K562 (cell line): ENCODE data around the gene ANKRD13A. TPM values are rescaled to one million over a fixed set of nuclear protein-coding genes. Genes with fewer than 3 reads are reported as not detected.

Experiments used
- ATAC-seq: fragments of 200-7000 bp; cut with Tn5 transposase; 3 replicates; pipeline ENCODE4 v1.9.1; 2020; ENCODE audit warnings: moderate library complexity
- BruUV-seq: library from RNA; stranded (reverse); fragments of 400-500 nt; replicated peaks from 2 replicates; lab custom pipeline; 2021; lab: Mats Ljungman, UMichigan
- CTCF ChIA-PET: fragments of 300-600 bp; formaldehyde crosslinking; extraction: SDS; loops from one replicate; lab custom pipeline; 2021; ENCODE audit warnings: low intra/inter-chr PET ratio; lab: Yijun Ruan, JAX
- POLR2A ChIA-PET: fragments of 300-600, 350-650 bp; sonication (Branson Sonifier 250); formaldehyde crosslinking; extraction: SDS; loops from one replicate; lab custom pipeline; 2021; ENCODE audit warnings: antibody characterized with exemption, inconsistent platforms; lab: Yijun Ruan, JAX
- DNase-seq, 4 experiments: peaks; one replicate each; pipeline versions ENCODE4 v3.0.0 to v3.0.0-alpha.2; 2011 to 2018; ENCODE audit warnings: low spot score in 3 of 4, mixed read lengths in 3 of 4; ENCODE audit errors: extremely low read depth in 1 of 4
- FAIRE-seq: peaks from 2 replicates; lab custom pipeline; 2011; peaks lifted over from hg19 to GRCh38; lab: Jason Lieb, UNC
- H2AFZ ChIP-seq: 2 replicates; pipeline ENCODE4 v1.6.0; 2011; ENCODE audit warnings: low read depth, low read length, control low read depth, inconsistent platforms
- H3K27ac ChIP-seq: fragments of 200-600 bp; 3 replicates; pipeline ENCODE4 v1.8.0; 2011; ENCODE audit warnings: low read depth, mild to moderate bottlenecking, control low read depth, inconsistent platforms, low read length, moderate library complexity, mixed read lengths; ENCODE audit errors: extremely low read depth
- H3K27me3 ChIP-seq, 2 experiments: fragments of 300-600 bp in 1 of 2; 2 replicates in 1 of 2; 3 replicates in 1 of 2; pipeline versions ENCODE4 v1.6.0 to v1.8.0; 2011; ENCODE audit warnings: inconsistent platforms in 2 of 2, low read length in 2 of 2, mild to moderate bottlenecking in 1 of 2, mixed read lengths in 1 of 2, moderate library complexity in 1 of 2; ENCODE audit not compliant: control insufficient read depth in 2 of 2, insufficient read depth in 2 of 2
- H3K36me3 ChIP-seq: fragments of 300-600 bp; 3 replicates; pipeline ENCODE4 v1.8.0; 2011; ENCODE audit warnings: mild to moderate bottlenecking, low read length, inconsistent platforms; ENCODE audit not compliant: control insufficient read depth, insufficient read depth
- H3K4me1 ChIP-seq, 2 experiments: fragments of 200-600 bp in 1 of 2; replicated peaks in 1 of 2; 2 replicates in 1 of 2; 3 replicates in 1 of 2; pipeline versions ENCODE4 v1.5.1 to v1.8.0; 2011; ENCODE audit warnings: inconsistent platforms in 2 of 2, low read length in 2 of 2, mild to moderate bottlenecking in 1 of 2, mixed read lengths in 1 of 2, moderate library complexity in 1 of 2; ENCODE audit not compliant: control insufficient read depth in 2 of 2, insufficient read depth in 2 of 2
- H3K4me2 ChIP-seq: 2 replicates; pipeline ENCODE4 v1.6.1; 2011; ENCODE audit warnings: low read length, control low read depth, inconsistent platforms, mixed read lengths; ENCODE audit not compliant: insufficient read depth
- H3K4me3 ChIP-seq: fragments of 200-600 bp; sonication (generic), shearing (Covaris generic); 2 replicates; pipeline ENCODE4 v1.5.1; 2016; ENCODE audit warnings: control low read depth, inconsistent platforms
- H3K79me2 ChIP-seq: fragments of 200-600 bp; 3 replicates; pipeline ENCODE4 v1.8.0; 2011; ENCODE audit warnings: low read length, inconsistent platforms; ENCODE audit not compliant: control insufficient read depth, insufficient read depth
- H3K9ac ChIP-seq, 2 experiments: 2 replicates each; pipeline versions ENCODE4 v1.6.0 to v1.6.1; 2011; ENCODE audit warnings: low read depth in 2 of 2, low read length in 2 of 2, control low read depth in 1 of 2, inconsistent platforms in 1 of 2, mild to moderate bottlenecking in 1 of 2, mixed read lengths in 1 of 2; ENCODE audit not compliant: insufficient read depth in 1 of 2
- H3K9me1 ChIP-seq: one replicate; pipeline ENCODE4 v1.6.0; 2011; ENCODE audit warnings: inconsistent platforms, mild to moderate bottlenecking, low read length, moderate library complexity; ENCODE audit not compliant: control insufficient read depth, insufficient read depth
- H3K9me3 ChIP-seq: replicated peaks from 2 replicates; pipeline ENCODE4 v1.5.1; 2011; ENCODE audit warnings: low read depth, low read length, inconsistent platforms; ENCODE audit not compliant: control insufficient read depth, insufficient read depth
- H4K20me1 ChIP-seq: replicated peaks from 2 replicates; pipeline ENCODE4 v1.6.1; 2011; ENCODE audit warnings: low read length, inconsistent platforms, mixed read lengths; ENCODE audit not compliant: control insufficient read depth, insufficient read depth
- CCNT2 ChIP-seq: IDR thresholded peaks from 2 replicates; pipeline ENCODE4 v1.6.1; 2011; ENCODE audit warnings: borderline replicate concordance, low read depth, mild to moderate bottlenecking, moderate library complexity, mixed read lengths, low read length; ENCODE audit not compliant: insufficient read length; ENCODE audit errors: extremely low read depth
- DIDO1 ChIP-seq: fragments of 450-650 bp; IDR thresholded peaks from 2 replicates; pipeline ENCODE4 v1.6.1; 2016; ENCODE audit warnings: low read depth, missing biosample characterization, missing genetic modification characterization
- EP300 ChIP-seq: IDR thresholded peaks from 2 replicates; pipeline ENCODE4 v1.6.1; 2012; ENCODE audit warnings: low read length, improper control_type of control experiment
- ETV5 ChIP-seq: sonication (generic); formaldehyde crosslinking; IDR thresholded peaks from 2 replicates; pipeline ENCODE4 v1.4.0; 2020; ENCODE audit warnings: low read depth, mild to moderate bottlenecking, missing genetic modification reagents
- GTF2E2 ChIP-seq: fragments of 200-800 bp; sonication (Bioruptor generic); IDR thresholded peaks from 2 replicates; pipeline ENCODE4 v1.6.1; 2016; ENCODE audit warnings: missing genetic modification characterization, missing compliant biosample characterization
- KLF13 ChIP-seq: fragments of 450-650 bp; IDR thresholded peaks from 2 replicates; pipeline ENCODE4 v1.6.1; 2016; ENCODE audit warnings: missing genetic modification characterization, low read depth, mild to moderate bottlenecking, missing compliant biosample characterization, moderate library complexity, borderline replicate concordance
- NUFIP1 ChIP-seq: fragments of 450-650 bp; IDR thresholded peaks from 2 replicates; pipeline ENCODE4 v1.6.1; 2018; ENCODE audit not compliant: partially characterized antibody
- SMAD2 ChIP-seq: fragments of 150-350 bp; IDR thresholded peaks from 2 replicates; pipeline ENCODE4 v1.6.1; 2014; ENCODE audit warnings: low read depth, mild to moderate bottlenecking, low read length
- TAF15 ChIP-seq: fragments of 200-400 bp; formaldehyde crosslinking; IDR thresholded peaks from 2 replicates; pipeline ENCODE4 v1.6.1; 2017; ENCODE audit warnings: mild to moderate bottlenecking, low read depth, low read length, moderate library complexity
- ZFPM2 ChIP-seq: fragments of 250-450 bp; sonication (Bioruptor Pico); IDR thresholded peaks from 2 replicates; pipeline ENCODE4 v1.5.1; 2022; ENCODE audit warnings: mild to moderate bottlenecking
- ZNF174 ChIP-seq: fragments of 250-450 bp; sonication (Bioruptor Pico); IDR thresholded peaks from 2 replicates; pipeline ENCODE4 v1.4.0; 2020; ENCODE audit warnings: mild to moderate bottlenecking
- ZNF589 ChIP-seq: fragments of 200-800 bp; sonication (Bioruptor generic); IDR thresholded peaks from 2 replicates; pipeline ENCODE4 v1.6.1; 2016; ENCODE audit warnings: low read depth, missing genetic modification characterization, missing compliant biosample characterization
- in situ Hi-C: fragments of 300-500 bp; cut with MboI; formaldehyde crosslinking; loops from 4 replicates; pipeline ENCODE4 v1.15.0; 2018; ENCODE audit warnings: inconsistent platforms, mixed read lengths
- intact Hi-C: fragments of 100-400 bp; cut with micrococcal nuclease; formaldehyde crosslinking; loops from 2 replicates; pipeline ENCODE4 v1.14.2; 2022
- polyA plus RNA-seq, 8 experiments: library from polyadenylated mRNA; depleted of rRNA in 4 of 8; stranded (reverse) in 5 of 8; unstranded in 3 of 8; fragments of >200 nt; fragmentation: Nextera tagmentation in 2 of 8; fragmentation: Illumina TruSeq in 1 of 8; extraction: Ambion mirVana in 2 of 8; extraction: Trizol in 1 of 8; gene quantifications; 2 replicates each; pipeline versions ENCODE4 v1.2.1 to v1.2.3, GENCODE V29; 2011 to 2014; ENCODE audit warnings: inconsistent platforms in 1 of 8, missing spikeins in 1 of 8
- total RNA-seq, 7 experiments: library from RNA; depleted of rRNA in 6 of 7; stranded (reverse); fragments of >200 nt in 6 of 7; fragmentation: Illumina TruSeq in 2 of 7; extraction: Trizol in 2 of 7; gene quantifications; 2 replicates each; pipeline versions ENCODE4 v1.2.1 to v1.2.3, GENCODE V29; 2011 to 2021; ENCODE audit warnings: low replicate concordance in 1 of 7
- TF ChIP-seq, protein P1 (sequence below), 2 experiments: IDR thresholded peaks; 2 replicates each; pipeline ENCODE4 v1.6.1; 2012; ENCODE audit warnings: improper control_type of control experiment in 2 of 2, low read depth in 2 of 2, low read length in 2 of 2, borderline replicate concordance in 1 of 2
- TF ChIP-seq, protein P2 (sequence below): fragments of 250-450 bp; sonication (Bioruptor Pico); IDR thresholded peaks from 2 replicates; pipeline ENCODE4 v1.5.0; 2021
- TF ChIP-seq, protein P3 (sequence below), 2 experiments: fragments of 450-650 bp; conservative IDR thresholded peaks; 2 replicates each; pipeline ENCODE4 v1.6.1; 2017; ENCODE audit warnings: mild to moderate bottlenecking in 2 of 2, moderate library complexity in 2 of 2

The ANKRD13A gene
- total and polyA plus RNA-seq, 9 of the 15 experiments (the other 6 are each of a cell fraction or from before 2014, with no cell fraction given), result 5.0 to 55.0 (median 41.5) TPM

DNA sequence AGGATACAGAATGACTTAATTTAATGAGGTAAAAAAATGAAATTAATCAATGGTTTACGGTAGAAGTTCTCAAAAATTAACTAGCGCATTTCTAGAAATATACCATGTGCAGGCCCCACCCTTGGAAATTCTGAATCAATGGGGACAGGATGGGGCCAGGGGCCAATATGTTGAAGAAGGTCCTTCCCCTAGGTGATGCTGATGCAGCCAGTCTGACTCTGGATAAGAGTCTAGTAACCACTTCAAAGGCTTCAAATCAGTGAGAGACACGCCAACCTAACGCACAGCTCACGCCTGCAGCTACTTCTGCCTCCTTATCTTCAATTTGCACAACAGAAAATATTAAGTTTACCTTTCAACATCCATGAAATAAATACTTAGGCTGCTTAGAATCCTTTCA, 17.9 kb upstream of the ANKRD13A start (continued):
- no peak for TF ChIP-seq CCNT2
- no peak for TF ChIP-seq ZFPM2 (CRISPR knock-in tag)
- no peak for TF ChIP-seq SMAD2
- TF ChIP-seq, protein P1, sequence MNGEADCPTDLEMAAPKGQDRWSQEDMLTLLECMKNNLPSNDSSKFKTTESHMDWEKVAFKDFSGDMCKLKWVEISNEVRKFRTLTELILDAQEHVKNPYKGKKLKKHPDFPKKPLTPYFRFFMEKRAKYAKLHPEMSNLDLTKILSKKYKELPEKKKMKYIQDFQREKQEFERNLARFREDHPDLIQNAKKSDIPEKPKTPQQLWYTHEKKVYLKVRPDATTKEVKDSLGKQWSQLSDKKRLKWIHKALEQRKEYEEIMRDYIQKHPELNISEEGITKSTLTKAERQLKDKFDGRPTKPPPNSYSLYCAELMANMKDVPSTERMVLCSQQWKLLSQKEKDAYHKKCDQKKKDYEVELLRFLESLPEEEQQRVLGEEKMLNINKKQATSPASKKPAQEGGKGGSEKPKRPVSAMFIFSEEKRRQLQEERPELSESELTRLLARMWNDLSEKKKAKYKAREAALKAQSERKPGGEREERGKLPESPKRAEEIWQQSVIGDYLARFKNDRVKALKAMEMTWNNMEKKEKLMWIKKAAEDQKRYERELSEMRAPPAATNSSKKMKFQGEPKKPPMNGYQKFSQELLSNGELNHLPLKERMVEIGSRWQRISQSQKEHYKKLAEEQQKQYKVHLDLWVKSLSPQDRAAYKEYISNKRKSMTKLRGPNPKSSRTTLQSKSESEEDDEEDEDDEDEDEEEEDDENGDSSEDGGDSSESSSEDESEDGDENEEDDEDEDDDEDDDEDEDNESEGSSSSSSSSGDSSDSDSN (IDR thresholded peaks at IDR 0.05; ENCODE audit: borderline replicate concordance in 1 of 2, low read depth in 2 of 2, low read length in 2 of 2), result no peak

DNA sequence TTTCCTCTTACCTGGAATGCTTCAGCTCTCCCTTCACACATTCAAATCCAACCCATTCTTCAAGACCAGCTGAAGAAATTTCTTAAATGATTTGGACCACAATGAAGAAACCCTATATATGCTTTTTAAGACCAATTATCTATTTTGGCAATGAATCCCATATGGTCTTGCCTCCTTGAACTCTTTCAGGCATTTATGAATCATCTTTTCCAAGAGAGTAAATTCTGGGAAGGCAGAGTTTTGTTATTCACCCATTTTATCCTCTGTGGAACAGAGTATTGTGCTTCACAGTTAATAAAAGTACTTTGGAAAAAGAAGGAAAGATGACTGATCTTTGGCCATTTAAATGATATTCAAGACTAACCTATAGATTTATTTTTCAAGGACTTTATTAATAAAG, 17.0 kb upstream of the ANKRD13A start:
- CTCF ChIA-PET, result no interaction called here
- Histone ChIP-seq H3K9ac (no peak overlapping the region), H3K27me3 (no peaks in the 10 kb centered on the region), H3K9me3 (no peaks in the 10 kb centered on the region), H4K20me1 (no peaks in the 10 kb centered on the region), H3K36me3 (peaks cover 72% of the 10 kb centered on the region), H3K4me1 (0 out of 5 replicates have a peak, but pooled peaks cover 0 to 3% of the 10 kb centered on the region in 2 experiments), H3K79me2 (no peaks in the 10 kb centered on the region), H3K4me3 (no peak overlapping the region), H3K27ac (no peak overlapping the region), H3K9me1 (no peaks in the 10 kb centered on the region), H2AFZ (no peak overlapping the region), H3K4me2 (no peak overlapping the region)
- ATAC-seq (no peak), FAIRE-seq (no peak), DNase-seq (no peak)
- POLR2A ChIA-PET, result interaction anchor here (0.5 to 0.9 kb wide), 2 partner anchors 58 to 93 kb away, joined by 3 read pairs; no protein-coding TSS in a partner anchor
- in situ Hi-C loops (no loop called here), intact Hi-C loops (no loop called here)
- no TSS peak for BruUV-seq
- TF ChIP-seq ETV5, result no peak
- no peak for TF ChIP-seq TAF15
- no peak for TF ChIP-seq GTF2E2 (tag)
- no peak for TF ChIP-seq DIDO1
- no peak for TF ChIP-seq NUFIP1
- TF ChIP-seq, protein P2, sequence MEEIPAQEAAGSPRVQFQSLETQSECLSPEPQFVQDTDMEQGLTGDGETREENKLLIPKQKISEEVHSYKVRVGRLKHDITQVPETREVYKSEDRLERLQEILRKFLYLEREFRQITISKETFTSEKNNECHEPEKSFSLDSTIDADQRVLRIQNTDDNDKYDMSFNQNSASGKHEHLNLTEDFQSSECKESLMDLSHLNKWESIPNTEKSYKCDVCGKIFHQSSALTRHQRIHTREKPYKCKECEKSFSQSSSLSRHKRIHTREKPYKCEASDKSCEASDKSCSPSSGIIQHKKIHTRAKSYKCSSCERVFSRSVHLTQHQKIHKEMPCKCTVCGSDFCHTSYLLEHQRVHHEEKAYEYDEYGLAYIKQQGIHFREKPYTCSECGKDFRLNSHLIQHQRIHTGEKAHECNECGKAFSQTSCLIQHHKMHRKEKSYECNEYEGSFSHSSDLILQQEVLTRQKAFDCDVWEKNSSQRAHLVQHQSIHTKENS (CRISPR knock-in tag), result no peak
- TF ChIP-seq EP300, result no peak
- TF ChIP-seq, protein P3, sequence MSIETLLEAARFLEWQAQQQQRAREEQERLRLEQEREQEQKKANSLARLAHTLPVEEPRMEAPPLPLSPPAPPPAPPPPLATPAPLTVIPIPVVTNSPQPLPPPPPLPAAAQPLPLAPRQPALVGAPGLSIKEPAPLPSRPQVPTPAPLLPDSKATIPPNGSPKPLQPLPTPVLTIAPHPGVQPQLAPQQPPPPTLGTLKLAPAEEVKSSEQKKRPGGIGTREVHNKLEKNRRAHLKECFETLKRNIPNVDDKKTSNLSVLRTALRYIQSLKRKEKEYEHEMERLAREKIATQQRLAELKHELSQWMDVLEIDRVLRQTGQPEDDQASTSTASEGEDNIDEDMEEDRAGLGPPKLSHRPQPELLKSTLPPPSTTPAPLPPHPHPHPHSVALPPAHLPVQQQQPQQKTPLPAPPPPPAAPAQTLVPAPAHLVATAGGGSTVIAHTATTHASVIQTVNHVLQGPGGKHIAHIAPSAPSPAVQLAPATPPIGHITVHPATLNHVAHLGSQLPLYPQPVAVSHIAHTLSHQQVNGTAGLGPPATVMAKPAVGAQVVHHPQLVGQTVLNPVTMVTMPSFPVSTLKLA (conservative IDR thresholded peaks at IDR 0.05), result no peak
- TF ChIP-seq KLF13, result no peak
- no peak for TF ChIP-seq ZNF589 (CRISPR knock-in tag)
- no peak for TF ChIP-seq ZNF174 (CRISPR knock-in tag)
